GM10266 (cell line): ENCODE results near the gene IER3.

Experiments
- DNase-seq: peaks from one replicate; pipeline ENCODE4 v3.0.0; 2012; ENCODE audit errors: extremely low spot score
- TF ChIP-seq, protein P1 (sequence below): IDR thresholded peaks from 2 replicates; pipeline ENCODE4 v1.5.1; 2012; ENCODE audit warnings: mild to moderate bottlenecking, low read depth; ENCODE audit not compliant: control insufficient read depth, insufficient read depth; ENCODE audit errors: missing control alignments

Gene IER3

DNA sequence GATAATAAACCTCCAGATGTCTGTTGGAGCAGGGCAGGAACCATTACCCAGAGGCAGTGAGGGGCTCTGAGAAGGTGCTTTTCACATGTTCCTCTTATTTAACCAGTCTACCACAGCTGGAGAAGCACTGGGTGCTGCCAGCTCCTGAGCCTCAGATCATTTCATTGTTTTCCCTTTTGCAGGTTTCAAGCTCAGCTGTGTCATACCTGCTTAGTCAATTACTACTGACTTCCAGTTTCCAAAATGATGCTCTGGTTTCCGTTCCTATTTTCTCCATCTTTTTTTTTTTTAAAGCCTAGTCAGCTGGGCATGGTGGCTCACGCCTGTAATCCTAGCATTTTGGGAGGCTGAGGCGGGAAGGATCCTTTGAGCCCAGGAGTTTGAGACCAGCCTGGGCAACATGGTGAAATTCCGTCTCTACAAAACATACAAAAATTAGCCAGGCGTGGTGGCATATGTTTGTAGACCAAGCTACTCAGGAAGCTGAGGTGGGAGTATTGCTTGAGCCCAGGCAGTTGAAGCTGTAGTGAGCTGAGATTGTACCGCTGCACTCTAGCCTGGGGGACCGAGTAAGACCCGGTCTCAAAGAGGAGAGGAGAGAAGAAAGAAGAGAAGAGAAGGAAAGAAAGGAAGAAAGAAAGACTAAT, 8.6 kb downstream of the IER3 start:
- TF ChIP-seq, protein P1, sequence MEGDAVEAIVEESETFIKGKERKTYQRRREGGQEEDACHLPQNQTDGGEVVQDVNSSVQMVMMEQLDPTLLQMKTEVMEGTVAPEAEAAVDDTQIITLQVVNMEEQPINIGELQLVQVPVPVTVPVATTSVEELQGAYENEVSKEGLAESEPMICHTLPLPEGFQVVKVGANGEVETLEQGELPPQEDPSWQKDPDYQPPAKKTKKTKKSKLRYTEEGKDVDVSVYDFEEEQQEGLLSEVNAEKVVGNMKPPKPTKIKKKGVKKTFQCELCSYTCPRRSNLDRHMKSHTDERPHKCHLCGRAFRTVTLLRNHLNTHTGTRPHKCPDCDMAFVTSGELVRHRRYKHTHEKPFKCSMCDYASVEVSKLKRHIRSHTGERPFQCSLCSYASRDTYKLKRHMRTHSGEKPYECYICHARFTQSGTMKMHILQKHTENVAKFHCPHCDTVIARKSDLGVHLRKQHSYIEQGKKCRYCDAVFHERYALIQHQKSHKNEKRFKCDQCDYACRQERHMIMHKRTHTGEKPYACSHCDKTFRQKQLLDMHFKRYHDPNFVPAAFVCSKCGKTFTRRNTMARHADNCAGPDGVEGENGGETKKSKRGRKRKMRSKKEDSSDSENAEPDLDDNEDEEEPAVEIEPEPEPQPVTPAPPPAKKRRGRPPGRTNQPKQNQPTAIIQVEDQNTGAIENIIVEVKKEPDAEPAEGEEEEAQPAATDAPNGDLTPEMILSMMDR, result no peak
- peak; percentile 34 for DNase-seq

DNA sequence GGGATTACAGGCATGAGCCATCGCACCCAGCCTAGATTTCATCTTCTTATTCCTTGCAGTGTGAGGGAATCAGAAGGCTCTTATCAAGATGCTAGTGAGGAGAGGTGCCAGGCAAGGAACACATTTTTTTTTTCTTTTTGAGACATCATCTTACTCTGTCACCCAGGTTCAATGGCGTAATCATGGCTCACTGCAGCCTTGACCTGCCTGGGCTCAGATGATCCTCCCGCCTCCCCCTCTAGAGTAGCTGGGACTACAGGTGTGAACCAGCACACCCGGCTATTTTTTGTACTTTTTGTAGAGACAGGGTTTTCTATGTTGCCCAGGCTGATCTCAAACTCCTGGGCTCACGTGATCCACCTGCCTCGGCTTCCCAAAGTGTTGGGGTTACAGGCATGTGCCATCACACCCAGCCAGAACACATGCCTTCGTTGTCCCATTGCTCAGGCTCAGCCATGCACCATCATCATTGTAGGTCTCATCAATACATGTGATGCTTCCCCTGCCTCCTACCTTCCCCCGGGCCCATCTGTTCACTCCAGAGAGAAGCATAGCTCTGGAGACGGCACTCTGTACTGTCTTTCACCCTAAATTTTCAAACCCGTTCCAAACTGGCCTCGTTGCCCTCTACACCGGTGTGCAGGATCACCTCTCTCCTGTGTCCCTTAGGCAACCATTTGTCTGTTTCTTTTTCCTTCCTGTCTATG, 12.0 kb downstream of the IER3 start:
- TF ChIP-seq, protein P1, result no peak
- no peak for DNase-seq

DNA sequence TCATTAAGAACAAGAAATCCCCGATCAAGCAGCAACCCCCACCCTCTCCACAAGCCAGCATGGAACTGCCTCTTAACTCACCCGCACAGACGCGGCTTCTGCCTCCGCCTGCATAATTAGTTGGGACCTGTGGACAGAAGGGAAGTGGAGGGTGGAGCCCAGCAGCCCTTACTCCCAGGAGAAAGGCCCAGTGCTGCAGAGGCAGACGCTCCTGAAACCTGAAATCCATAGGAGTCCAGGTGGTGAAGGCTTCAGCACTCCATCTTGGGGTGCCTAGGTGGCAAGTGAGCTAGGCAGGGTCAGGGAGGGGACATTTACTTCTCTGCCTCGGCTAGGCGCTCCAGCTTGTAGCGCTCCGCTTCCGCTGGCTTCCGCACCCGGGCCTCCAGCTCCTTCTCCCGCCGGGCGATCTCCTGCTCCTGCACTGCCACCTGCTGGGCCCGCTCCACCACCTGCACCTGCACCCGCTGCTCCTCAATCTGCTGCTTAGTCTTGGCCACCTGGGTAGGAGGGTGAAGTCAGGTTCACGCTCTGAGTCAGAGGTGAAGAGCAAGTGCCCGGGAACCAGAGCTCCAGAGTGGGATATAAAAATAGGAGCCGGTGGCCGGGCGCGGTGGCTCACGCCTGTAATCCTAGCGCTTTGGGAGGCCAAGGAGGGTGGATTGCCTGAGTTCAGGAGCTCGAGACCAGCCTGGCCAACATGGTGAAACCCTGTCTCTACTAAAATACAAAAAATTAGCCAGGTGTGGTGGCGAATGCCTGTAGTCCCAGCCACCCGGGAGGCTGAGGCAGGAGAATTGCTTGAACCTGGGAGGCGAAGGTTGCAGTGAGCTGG, 13.5 kb downstream of the IER3 start:
- peak; percentile 77 for DNase-seq
- TF ChIP-seq, protein P1, result peak; percentile 90

DNA sequence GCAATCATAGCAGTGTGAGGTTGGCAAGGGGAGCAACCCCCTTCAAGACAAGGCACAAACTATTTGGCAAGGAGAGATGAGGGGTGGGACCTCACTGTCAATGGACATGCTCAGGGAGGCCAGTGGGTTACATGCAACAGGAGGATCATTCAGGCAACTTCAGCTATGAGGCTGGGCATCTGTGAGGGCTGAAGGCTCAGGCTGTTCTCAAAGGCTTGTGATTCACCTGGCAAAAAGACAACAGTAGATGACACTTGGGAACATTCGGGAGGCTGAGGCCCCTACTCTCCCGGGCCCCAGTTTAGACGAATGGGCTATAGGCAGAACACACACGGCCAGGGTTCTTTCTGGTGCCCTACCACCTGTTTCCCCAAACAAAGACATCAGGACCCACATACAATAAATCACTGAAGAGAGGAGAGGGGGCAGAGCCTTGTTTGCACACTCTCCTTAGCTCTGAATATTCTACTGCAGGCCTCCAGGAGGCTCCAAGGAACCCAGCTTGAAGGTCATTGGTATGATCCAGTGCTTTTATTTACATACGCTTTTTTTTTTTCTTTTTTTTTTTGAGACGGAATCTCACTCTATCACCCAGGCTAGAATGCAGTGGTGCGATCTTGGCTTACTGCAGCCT, 16.3 kb downstream of the IER3 start:
- DNase-seq, result no peak
- TF ChIP-seq, protein P1, result no peak

DNA sequence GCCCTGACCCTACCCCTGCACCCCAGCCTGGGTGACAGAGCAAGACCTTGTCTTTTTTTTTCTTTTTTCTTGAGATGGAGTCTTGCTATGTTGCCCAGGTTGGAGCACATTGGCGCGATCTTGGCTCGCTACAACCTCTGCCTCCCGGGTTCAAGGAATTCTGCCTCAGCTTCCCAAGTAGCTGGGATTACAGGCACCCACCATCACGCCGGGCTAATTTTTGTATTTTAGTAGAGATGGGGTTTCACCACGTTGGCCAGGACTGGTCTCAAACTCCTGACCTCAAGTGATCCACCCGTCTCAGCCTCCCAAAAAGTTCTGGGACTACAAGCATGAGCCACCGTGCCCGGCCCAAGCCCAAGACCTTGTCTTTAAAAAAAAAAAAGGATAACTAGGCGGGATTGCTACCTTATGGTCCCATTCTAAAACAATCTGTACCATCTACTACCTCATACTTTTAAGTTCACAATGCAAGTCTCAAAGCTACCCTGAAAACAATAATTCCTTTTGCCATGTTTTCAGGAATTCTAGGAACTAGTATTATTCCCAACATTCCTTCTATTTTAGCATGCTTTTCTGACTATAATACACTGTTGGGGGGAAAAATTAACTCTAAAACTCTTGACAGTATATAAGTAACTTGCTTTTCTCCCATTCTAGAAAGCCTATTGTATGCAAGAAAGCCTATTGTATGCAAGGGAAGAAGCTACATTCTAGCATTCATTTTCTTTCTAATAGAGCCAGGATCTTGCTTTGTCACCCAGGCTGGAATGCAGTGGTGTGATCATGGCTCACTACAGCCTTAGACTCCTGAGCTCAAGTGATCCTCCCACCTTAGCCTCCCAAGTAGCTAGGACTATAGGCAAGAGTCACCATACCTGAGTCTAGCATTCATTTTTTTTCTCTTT, 17.6 kb downstream of the IER3 start:
- DNase-seq, result no peak
- TF ChIP-seq, protein P1, result no peak

DNA sequence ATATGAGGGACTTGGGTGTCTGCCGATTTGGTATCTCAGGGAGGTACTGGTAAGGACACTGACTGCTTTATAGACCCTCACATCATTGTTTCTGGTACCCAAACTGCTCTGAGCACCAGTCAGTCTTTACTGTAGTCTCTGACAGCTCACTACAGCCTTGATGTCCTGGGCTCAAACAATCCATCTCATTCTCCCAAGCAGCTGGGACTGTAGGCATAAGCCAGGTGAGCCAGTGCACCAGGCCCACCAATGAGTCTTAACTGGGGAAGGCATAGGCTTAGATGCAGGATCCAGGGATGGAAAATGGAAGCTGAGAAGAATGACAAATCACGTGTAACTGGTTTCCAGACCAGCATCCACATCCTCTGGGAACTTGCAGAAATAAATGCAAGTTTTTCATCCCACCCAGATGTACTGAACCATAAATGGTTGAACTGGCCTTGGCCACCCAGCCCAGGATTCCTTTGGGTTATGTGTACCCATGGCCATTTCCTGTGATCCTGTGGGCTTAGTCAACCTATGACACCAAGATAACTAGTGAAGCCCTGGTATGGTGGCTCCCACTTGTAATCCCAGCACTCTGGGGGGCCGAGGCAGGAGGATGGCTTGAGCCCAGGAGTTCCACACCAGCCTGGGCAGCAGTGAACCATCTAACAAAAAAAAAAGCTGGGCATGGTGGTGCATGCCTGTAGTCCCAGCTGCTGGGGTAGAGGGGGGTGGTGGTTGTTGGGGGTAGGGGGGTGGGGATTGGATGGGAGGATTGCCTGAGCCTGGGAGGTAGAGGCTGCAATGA, 18.4 kb downstream of the IER3 start:
- TF ChIP-seq, protein P1, result no peak
- DNase-seq, result no peak
